GM12865 (cell line): ENCODE measurements around the gene RBM26.

Experiments
- DNase-seq: peaks from one replicate; pipeline ENCODE4 v3.0.0; 2010; ENCODE audit warnings: low read depth
- H3K4me3 ChIP-seq: 2 replicates; pipeline ENCODE4 v1.5.1; 2011; ENCODE audit warnings: mild to moderate bottlenecking, low read depth, low read length, control low read depth
- TF ChIP-seq, protein P1 (sequence below): IDR thresholded peaks from 2 replicates; pipeline ENCODE4 v1.5.1; 2011; ENCODE audit warnings: low read length, control low read depth, low read depth, inconsistent platforms; ENCODE audit not compliant: insufficient read depth; ENCODE audit errors: missing control alignments

The RBM26 gene, protein sequence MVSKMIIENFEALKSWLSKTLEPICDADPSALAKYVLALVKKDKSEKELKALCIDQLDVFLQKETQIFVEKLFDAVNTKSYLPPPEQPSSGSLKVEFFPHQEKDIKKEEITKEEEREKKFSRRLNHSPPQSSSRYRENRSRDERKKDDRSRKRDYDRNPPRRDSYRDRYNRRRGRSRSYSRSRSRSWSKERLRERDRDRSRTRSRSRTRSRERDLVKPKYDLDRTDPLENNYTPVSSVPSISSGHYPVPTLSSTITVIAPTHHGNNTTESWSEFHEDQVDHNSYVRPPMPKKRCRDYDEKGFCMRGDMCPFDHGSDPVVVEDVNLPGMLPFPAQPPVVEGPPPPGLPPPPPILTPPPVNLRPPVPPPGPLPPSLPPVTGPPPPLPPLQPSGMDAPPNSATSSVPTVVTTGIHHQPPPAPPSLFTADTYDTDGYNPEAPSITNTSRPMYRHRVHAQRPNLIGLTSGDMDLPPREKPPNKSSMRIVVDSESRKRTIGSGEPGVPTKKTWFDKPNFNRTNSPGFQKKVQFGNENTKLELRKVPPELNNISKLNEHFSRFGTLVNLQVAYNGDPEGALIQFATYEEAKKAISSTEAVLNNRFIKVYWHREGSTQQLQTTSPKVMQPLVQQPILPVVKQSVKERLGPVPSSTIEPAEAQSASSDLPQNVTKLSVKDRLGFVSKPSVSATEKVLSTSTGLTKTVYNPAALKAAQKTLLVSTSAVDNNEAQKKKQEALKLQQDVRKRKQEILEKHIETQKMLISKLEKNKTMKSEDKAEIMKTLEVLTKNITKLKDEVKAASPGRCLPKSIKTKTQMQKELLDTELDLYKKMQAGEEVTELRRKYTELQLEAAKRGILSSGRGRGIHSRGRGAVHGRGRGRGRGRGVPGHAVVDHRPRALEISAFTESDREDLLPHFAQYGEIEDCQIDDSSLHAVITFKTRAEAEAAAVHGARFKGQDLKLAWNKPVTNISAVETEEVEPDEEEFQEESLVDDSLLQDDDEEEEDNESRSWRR

DNA sequence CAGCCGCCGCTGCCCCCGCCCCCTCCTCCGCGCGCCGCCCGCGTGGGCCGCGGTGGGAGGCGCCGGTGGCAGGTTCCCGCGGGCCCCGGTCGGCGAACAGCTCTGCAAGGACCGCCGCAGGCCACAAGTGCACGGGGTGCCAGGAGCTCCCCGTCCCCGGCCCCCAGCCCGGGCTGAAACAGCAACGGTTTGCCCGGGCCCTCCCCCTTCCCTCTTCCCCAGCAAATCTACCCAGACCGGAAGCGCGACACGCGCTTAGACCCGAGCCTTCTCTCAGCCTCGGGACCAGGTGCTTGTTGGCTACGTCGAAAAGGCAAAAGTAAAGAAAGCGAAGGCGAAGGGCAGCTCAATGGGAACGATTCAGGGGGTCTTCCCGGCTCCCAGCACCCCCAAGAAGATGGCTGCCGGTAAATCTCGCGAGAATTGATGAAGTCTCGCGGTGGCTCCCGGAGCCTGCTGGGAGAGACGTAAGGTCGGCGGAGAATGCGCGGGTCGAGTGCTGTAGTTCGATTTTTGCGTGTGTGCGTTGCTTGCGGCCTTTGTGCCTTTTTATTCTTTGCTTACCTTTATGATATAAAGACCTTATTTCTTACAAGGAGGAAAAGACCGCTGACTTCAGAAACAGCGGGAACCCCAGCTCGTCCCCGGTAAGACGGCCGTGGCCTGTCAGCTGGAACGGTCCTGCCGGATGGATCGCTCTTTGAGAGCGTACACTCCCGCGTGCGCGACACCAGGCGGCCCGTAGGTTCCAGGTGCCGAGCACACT lies at the start of gene RBM26:
RBM26 (minus strand) TSS at position 425 of the 766 bp plus-strand sequence. CDS start 481 bp downstream, outside the sequence.
- peak; percentile 97 for DNase-seq
- H3K4me3 ChIP-seq, result peak within 1 kb of the TSS; percentile 99
- TF ChIP-seq, protein P1, sequence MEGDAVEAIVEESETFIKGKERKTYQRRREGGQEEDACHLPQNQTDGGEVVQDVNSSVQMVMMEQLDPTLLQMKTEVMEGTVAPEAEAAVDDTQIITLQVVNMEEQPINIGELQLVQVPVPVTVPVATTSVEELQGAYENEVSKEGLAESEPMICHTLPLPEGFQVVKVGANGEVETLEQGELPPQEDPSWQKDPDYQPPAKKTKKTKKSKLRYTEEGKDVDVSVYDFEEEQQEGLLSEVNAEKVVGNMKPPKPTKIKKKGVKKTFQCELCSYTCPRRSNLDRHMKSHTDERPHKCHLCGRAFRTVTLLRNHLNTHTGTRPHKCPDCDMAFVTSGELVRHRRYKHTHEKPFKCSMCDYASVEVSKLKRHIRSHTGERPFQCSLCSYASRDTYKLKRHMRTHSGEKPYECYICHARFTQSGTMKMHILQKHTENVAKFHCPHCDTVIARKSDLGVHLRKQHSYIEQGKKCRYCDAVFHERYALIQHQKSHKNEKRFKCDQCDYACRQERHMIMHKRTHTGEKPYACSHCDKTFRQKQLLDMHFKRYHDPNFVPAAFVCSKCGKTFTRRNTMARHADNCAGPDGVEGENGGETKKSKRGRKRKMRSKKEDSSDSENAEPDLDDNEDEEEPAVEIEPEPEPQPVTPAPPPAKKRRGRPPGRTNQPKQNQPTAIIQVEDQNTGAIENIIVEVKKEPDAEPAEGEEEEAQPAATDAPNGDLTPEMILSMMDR, result no peak

DNA sequence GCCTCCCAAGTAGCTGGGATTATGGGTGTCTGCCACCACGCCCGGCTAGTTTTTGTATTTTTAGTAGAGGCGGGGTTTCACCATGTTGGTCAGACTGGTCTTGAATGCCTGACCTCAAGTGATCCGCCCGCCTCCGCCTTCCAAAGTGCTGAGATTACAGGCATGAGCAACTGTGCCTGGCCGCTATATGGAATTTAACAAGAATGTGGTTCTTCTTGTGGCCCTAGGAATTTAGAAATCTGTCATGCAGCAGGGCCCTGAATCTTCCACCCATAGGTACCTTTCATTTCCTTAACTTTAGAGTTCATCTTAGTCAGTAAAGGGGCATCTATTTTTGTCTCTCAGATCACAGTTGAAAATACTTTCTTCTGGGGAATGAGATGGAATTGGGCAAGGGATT lies 49.3 kb upstream of the RBM26 start:
- TF ChIP-seq, protein P1, result no peak
- H3K4me3 ChIP-seq, result no peak overlapping the region
- no peak for DNase-seq

DNA sequence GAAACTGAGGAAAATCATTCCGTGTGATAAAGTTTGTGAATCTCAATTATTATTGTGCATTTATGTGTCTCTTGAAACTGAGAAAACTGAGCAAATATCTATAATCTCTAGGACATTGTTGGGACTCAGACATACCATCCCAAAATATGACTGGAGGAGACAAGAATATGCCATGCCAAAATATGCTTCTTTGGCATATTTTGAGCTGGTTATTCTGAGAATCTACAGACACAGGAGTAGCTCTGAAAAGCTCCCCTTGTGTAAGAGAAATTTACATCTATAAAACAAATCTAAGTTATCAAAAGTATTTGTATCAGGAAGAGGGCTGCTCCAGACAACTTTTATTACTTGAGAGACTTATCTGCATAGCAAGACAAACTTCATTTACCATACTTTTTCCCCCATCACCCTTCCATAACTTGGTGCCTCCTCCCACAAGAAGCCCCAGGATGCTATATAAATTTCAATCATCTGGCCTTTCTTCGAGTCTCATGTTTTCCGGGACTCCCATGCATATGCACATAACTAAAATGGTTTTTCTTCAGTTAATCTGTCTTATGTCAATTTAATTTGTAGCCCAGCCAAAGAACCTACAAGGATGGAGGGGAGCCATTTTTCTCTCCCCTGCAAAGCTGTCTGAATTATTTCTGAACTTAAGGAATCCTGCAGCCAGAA lies 46.3 kb upstream of the RBM26 start:
- no peak overlapping the region for H3K4me3 ChIP-seq
- TF ChIP-seq, protein P1, result no peak
- no peak for DNase-seq

DNA sequence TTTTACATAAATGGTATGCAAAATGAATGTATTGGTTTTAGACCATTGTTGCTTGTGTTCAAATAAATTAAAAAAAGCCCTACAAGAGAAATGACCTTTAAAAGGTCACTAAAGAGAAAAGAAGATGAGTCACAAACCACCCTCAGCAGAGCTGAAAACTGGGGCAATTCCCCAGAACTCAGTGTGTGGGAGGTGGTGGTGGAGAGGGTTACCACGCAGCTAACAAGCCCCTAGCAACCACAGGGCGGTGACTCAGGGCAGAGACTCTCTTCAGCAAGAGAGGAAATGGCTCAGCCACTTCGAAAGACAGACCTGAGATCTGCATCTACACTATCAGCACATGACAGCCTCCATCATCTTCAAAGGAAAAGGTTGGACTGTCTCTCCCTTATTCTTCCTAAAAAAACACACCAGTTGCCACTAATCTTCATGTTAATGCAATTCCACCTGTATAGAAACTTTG lies 45.5 kb upstream of the RBM26 start:
- DNase-seq, result peak; percentile 84
- no peak overlapping the region for H3K4me3 ChIP-seq
- TF ChIP-seq, protein P1, result no peak

DNA sequence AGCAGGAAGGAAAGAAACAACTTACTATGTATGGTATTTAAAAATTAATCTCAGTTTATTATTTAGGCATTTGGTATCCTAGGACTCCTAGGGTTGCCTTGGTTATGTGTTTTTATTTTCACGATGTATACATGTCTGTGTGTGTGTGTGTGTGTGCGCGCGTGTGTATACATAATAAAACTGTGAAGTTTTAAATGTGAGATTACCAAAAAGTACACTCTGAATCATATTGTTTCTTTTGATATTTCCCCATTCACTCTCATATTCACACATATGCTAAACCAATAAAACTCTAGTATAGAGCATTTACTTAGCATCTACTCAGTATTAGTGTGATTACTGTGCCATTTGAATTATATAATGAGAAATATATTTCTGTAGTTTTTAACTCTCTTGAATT lies 44.1 kb upstream of the RBM26 start:
- TF ChIP-seq, protein P1, result no peak
- no peak overlapping the region for H3K4me3 ChIP-seq
- DNase-seq, result no peak

DNA sequence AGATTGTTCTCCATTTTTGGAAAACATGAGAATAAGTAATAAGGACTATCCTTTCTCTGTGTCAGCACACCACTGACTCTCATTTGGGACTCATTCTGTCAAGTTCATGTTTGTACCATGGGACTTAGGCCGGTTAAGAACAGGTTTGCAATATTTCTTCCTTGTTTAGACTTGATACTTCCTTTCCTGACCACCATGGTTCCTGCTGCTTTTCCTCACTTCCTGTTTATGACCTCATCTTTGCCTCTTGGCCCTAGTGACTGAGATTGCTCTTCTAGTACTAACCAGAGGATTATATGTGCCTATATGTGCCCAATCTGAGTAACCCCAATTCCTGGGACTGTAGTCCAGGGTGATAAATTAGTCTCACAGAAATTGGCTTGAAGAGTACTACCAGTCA lies 42.4 kb upstream of the RBM26 start:
- TF ChIP-seq, protein P1, result no peak
- peak; percentile 28 for DNase-seq
- no peak overlapping the region for H3K4me3 ChIP-seq
